Hematopoietic multipotent progenitor cell treated with erythropoietin and hydrocortisone succinate and interleukin-3 and kit ligand, for 6 days (in vitro differentiated cells): Measurements from ENCODE around the gene POLR1H.

ENCODE experiments used
- DNase-seq: peaks from one replicate; pipeline ENCODE4 v3.0.0-alpha.2; 2015

The POLR1H gene

DNA sequence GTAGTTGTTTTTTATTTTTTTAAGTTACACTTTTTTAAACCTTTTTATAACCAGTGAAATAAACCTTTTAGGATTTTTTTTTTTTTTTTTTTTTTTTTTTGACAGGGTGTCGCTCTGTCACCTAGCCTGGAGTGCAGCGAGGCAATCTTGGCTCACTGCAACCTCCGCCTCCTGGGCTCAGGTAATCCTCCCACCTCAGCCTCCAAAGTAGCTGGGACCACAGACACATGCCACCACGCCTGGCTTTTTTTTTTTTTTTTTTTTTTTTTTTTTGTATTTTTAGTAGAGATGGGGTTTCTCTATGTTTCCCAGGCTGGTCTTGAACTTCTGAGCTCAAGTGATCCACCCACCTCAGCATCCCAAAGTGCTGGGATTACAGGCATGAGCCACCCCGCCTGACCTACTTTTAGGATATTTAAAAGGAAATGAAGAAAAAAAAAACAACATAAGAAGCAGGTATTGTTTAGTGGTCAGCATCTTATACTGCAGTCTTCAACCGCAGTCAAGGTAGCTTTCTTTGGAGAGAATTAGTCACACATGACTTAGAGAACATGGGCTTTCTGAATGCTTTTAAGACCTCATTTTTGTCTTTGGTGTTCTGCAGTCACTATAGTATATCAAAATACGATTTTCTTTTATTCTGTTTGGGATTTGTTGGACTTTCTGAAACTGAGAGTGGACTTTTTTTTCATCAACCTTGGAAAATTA, 1.6 kb downstream of the POLR1H start:
- DNase-seq = no peak

DNA sequence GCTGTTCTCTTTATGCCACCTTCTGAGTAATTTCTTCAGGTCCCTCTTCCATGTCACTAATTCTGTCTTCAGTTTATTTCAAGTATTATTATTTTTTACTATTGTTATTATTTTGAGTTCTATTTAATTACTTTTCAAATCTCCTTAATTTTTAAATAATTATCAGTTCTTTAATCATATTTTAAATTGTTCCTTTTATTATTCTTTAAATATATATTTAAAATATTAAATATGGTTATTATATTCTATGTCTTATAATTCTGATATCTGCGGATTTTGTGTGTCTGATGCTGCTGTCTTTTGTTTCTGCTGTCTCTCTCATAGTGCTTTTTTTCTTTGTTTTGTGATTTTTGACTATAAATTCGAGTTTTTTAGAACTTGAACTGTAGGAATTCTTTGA, 2.2 kb downstream of the POLR1H start:
- no peak for DNase-seq

DNA sequence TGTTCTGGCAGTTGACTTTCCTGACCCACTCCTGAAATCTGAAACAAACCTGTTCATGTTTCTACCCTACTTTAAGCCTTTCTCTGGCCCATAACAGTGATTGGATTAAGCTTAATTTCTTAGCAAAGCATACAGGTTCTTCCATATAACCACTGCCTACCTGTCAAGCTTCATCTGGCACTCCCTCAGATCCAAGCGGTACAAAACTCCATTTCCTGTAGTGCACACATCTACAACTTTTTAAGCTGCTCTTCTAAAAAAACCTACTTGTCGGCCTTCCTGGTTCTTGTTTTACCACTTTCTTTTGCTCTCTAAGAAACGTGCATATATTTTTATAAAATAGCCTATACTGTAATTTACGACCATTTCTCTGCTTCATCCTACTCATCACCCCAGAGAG, 5.0 kb downstream of the POLR1H start:
- peak; percentile 17 for DNase-seq

DNA sequence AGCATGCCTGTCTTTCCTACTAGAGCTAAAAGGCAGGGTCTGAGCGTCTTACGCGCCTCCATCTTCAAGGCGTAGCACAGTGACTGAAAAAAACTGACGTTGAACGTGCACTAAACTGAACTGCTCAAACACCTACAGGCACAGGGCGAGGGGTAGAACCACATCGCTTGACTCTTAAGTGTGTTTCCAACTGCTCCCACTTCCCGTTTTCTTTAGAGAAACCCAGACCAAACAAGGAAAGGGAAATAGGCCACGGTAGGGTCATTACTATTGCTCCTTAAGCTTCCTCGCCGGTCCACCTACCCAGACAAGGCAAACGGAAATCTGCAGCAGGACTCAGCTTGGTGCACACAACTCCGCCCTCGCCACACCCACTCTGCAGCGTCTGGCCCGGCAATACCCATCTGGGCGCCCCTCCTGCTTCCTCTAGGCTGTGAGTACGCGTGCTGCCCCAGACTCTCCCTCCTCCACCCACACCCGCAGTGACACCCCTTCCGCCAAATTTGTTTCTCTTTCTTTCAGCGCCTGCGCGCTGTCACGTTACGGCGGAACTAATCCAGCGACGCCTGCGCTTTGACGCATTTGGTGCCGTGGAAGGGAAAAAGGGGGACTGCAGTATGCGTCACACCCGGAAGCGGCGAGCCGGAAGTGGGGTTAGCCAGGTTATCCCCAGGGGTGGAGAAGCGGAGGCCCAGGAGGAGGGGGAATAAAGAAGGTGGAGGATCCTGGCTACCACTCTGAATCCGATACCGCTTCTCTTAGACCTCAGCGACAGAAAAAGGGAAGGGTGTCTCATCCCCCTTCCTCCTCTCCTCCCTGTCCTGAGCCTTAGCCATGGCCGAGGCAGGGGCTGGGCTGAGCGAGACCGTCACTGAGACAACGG, 5.8 kb downstream of the POLR1H start, which contains the start of gene PPP1R11:
PPP1R11 (plus strand) TSS at position 622 of the 883 bp plus-strand sequence; CDS start at position 835, 213 bp downstream.
- peak; percentile 100 for DNase-seq

DNA sequence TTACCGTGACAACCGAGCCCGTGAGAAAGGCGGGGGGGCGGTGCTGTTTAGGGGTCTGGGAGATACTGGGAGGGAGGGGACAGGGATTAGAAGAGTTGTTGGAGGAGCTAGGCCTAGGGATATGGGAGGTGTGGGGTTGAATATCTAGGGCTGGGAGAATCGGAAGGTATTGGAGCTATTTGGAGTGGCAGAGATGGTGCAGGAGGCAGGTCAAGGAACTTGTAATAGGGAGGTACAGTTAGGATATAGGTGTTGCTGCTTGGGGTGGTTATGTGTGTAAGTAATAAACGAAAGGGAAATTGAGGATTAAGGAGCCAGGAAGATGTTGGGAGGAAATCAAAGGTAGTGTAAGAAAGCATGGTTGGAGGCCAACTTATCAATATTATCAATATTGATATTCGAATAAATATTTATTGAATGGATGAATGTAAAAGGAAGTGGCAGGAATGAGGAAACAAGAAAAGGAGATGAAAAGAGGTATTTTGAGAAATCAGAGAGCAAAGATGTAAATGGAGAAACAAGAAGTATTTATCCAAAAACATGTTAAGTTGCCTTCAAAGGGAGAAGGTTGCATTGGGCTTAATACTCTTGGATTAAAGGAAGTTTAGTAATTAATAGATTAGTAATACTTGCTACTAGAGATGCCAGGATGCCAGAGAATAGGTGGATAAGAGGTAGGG, 6.5 kb downstream of the POLR1H start:
- DNase-seq = peak; percentile 83

DNA sequence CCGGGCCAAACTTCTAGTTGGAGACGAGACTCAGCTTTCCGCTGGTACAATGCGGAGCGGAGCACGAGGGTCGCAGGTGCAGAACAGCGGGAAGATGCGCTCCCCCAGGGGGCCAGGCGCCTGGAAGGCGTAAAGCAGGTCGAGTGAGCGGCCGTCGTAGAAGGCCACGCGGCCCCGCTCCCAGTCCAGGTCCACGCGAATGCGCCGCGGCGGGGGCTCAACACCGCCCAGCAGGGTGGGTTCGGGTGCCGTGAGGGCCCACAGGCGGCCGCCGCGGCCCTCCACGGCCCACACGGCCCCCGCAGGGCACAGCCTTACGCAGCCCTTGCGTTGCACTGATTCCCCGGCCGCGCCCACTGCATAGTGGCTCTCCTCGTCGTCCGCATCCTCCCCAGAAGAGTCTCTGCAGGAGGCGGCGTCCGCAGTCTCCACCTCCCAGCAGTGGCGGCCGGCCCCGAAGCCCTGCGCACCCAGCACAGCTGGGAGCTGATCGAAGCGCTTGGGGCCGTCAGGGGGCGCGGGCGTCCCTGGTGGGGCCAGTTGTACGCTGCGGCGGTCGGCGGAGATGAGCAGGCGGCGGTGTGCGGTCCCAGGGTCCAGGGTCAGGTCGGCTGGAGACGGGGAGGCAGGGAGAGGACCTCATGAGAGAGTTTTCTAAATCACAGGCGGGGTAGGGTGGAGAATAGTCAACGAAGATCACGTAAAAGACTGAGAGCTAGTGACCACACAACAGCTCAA, 10.2 kb downstream of the POLR1H start:
- peak; percentile 30 for DNase-seq

DNA sequence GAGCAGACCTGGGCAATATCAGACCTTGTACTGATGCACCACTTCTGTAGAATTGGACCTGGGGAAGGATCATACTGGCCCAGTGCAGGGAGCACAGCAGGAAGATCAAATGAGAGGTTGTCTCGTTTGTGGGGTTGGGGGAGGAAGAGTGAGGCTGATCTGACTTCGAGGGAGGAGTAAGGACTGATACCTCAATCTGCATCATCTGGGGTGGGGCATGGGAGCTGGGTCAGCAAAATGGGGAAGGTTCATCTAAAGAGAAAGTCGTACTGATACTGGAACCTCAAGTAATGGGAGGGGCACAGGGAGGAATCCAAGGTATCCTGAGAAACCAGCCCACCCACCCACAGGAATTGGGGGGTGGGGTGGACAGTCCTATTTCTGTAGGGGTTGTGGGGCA, 10.8 kb downstream of the POLR1H start:
- DNase-seq = no peak

DNA sequence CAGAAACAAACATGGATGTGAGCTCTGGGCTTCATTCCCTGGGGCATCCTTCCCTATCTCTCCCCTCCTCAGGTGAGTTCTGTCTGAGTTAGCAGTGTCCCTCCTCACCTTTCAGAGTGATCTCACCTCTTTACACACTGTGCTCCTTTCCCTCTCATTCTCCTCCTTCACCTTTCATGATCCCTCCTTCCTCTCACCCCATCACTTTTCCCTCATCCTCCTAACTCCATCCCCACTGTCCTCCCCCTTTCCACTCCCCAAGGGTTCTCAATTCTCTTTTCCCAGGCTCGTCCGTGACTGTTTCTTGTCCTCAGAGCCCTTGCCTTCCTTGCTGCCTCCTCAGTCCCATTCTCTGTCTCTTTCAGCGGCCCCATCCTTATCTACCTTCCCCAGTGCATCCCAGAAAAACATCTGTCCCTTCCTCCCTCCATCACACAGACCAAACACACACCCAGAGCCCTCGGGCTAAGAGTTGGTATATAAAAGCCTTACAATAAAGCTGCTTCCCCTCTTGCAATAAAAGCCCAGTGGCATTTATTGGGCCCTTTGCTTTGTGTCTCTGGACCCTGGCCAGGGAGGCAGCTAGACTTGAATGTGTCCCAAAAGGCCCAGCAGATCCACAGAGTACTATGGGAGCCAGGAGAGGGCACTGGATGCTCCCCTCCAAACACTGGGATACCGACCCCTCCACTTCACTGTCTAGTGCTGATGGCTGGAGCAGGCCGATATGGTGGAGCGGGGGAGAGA, 12.6 kb downstream of the POLR1H start:
- DNase-seq = no peak

DNA sequence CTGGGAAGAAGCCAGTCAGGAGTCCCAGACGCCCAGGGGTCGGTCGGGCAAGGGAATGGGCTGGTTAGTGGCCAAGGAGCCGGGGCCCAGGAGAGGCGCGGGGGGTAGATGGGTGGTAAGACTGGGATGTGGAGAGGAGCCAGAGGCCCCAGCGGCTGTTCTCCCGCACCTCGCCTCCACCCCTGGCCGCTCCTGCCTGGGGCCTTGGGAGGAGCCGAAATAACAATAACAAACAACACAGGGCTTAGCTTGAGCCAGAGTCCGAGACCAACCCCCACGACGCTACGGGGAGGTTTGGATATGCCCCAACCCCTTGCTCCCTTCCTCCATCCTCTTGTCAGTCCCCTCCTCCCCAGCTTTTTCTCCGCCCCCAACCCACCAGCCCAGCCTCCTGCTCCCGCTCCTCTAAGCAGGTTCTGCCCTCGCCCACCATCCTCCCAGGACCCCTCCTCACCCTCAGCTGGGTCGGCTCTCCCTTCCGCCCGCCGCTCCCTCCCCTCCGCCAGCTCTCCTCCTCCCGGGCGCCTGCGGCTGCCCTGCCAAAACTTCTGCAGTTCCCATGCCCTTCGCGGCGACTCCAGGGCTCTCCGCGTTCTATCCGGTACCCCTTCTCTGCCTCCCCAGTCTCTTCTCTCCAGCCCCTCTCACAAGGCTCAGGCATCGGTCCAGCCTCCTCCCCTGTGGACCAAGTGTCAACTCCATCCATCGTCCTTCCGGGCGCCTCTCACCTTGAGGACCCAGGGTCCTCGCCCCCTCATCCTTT, 13.4 kb downstream of the POLR1H start:
- DNase-seq = no peak

DNA sequence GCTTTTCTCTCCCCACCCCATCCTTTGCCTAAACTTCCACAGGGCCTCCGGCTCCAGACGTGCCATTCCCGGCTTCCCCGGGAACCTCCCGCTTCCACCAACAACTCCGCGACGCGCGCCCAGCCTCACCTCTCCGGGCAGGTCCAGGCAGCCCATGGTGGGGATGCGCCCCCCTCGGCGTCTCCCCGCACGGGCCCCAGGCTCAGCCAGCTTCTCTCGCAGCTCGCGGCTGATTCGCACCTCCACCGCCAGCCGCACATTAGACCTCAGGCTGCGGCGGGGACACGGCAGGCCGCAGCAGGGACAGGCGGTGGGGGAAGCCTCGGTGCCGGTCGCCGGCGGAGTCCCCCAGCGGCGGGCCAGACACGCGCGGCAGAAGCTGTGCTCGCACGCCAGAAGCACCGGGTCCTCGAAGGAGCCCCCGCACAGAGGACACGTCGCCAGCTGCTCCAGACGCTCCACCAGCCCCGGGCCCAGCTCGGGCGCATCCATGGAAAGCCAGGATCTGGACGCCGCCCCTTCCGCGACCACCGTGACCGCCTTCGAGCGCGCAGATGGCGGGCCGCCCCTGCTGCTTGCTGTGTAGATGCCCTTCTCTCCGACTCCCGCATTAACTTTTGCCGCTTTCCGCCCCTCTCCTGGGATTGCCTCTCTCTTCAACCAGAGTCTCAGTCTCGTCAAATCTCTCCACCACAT, 14.2 kb downstream of the POLR1H start, which contains the start of gene RNF39:
RNF39 (minus strand) TSS at position 676 of the 696 bp plus-strand sequence; CDS start at position 492, 184 bp downstream.
- DNase-seq = no peak

DNA sequence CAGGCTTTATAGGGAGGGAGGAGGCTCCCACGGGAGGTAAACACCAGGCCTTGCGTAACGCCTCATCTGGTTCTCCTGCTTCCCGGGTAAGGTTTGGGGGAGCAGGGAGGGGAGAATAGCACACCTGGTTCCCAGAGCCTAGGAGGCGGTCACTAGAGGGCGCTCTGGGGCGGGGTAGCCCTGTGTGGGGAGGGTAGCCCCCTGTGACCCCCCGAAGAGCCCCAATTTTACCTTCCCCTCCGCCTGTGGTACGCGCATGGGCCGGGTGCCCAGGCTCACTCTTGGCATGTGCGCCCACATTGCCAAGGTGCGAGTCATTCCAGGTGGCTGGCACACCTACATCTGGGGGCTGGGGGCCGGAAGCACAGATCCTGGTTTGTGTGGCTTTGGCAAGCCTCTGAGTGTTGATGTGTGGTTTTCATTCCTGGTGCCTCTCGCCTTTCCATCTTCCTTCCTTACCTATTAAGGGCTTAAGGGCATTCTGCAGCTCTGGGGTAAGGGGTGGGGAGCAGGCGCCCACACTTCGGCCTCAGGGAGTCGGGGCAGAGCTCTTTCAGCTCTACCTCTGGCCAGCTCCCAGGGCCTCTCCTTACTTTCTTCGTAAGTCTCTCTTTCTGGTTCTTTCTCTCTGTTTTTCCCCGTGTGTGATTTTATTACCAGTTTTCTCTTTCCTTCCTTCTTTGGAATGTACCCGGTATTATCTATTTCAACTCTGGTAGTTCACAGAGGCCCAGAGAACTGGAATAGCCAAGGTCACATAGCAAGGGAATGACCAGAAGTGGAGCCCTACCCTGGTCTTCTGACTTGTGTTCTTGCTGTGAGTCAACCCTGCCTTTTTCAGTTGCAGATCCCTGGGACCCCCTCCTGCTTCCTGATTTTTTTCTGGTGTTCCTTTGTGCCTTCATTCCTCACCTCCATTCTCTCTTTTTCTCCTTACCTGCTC, 15.0 kb downstream of the POLR1H start:
- DNase-seq = no peak

DNA sequence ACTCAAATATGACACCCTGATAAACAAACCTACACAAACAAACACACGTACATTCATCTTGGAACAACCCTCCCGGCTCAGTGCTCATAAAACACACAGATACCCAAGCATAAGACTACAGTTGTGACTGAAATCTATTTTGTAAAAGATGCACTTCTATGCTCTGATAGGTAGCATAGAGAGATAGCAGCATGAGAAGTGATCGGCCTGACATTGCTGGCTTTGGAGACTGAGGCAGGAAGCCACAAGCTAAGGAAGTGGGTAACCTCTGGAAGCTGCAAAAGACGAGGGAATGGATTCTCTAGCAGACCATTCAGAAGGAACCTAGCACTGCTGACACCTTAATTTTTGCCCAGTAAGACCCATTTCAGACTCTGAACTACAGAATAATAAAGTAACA, 16.2 kb downstream of the POLR1H start:
- no peak for DNase-seq

DNA sequence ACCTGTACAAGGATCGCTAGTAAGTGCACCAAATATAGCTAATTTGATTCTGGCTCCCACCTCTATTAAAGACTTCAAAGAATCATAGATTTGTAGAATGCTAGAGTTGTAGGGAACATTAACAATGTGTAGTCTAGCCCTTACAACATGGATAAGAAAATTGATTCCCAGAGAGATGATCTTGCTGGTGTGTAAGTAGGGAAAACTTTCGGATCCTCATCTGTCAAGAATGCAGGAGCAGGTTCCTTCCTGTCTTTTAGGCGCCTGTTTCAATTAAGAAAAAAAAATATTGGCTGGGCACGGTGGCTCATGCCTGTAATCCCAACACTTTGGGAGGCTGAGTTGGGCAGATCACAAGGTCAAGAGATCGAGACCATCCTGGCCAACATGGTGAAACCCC, 26.8 kb downstream of the POLR1H start:
- no peak for DNase-seq

DNA sequence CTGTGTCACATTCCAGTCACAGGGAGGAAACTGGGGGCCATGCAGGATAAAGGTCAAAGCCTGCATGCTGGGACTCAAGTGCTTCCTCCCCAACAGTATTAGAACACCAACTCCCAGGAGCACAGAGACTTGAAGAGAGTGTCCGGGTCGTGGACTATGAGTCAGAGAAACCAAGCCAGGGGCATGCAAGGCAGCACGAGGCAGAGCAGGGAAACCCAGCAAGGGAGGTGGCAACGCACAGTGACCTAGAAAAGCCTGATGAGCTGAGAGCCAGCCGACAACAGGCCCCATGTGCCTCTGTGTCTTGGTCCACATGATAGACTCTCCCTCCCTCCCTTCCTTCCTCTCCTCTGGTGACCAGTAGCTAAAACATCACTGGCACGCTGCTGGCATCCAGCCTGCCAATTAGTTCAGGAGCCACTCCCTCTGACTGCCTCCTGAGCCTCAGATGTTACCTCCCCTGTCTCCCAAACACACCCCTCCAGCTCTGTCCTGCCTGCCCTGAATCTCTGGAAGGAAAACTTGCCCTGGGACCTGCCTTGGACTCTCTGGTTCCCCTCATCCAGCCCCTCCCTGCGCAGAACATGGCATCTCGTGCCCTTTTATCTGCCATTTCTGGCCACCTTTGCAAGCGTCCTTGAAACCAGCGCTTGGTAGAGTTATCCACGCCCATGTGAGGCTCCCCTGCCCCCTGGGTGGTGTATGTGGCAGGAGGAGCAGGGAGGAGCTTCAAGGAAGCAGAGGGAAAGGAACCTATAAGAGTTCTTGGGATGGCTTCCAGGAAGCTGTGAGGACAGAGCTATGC, 30.7 kb downstream of the POLR1H start:
- no peak for DNase-seq

DNA sequence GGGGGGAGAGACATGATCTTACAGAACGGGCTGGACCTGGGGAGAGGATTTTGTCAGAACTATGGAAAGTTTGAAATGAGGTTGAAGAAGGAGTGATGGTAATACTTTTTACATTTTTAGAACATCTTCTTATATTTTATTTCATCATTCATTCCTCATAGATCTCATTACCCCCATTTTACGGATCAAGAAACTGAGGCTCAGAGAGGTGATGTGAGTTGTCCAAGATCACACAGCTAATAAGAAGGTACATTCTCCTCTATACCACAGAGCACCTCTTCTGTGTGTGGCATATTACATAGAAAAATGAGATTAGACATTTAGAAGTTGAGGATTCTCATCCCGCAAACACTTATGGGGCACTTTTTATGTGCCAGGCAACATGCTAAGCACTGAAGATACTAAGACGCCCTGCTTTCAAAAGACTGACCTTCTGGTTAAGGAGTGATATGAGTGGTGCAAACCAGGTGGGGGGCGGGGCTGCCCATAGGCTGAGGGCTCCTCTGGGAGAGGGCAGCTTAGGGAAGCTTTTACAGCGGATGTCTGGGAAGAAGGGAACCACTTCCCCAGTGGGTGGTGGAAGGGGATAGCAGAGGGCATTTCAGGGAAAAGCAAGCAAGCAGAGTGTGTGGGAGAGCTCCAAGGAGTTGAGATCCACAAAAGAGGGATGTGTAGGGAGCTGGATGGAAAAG, 31.9 kb downstream of the POLR1H start:
- no peak for DNase-seq

DNA sequence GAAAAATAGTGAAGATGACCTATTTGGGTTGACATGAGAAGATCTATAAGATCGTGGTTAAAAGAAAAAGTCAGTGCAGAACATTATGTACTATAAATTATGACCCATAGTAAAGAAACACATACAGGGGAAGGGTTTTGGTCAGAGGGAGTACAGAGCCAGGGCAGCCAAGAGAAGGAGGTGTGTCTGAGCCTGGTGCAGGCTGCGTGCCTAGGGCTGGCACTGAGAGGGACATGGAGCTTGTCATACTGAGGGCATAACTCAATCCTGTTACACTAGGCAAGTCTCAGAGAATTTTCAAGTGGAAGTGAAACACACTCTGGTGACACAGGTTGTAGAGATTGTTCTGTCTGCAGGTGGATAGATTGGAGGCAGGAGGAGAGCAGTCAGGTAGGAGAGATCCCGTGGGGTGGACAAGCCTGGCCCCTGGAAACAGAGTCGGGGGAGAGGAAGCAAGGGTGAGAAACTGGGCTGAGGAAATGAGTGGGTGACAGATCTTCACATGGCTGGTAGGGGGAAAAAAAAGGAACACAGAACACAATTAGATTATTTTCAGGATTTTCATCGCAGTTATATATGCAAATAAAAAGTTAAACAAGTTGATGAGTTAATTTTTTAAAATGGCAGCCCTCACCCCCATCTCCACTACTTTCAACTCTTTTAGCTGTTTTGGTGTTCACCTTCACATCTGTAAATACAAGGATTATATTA, 33.0 kb downstream of the POLR1H start:
- DNase-seq = no peak

DNA sequence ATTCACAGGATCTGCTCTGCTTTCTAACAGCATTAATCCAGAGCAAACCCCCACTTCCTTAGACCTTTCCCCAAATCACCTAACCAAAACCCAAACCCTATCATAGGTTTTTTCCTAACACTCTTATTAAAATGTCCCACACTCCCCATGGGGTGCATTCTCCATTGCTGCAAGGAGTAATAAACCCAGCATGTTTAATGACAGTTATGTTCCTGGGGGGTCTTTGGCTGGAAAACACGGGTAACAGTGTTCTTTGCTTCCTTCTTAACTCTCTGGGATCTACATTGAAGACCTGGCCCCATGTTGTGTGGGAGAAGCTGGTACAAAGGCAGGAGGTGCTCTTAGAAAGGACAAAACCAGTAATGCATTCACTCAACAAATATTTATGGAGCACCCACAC, 35.8 kb downstream of the POLR1H start:
- DNase-seq = no peak
